GM18505 (cell line): ENCODE results near the gene COMMD4.
A peak's percentile ranks its signal among the peaks of the same experiment; 100 is the strongest.
"Not testable (repeated sequence)": the region's sequence is repeated elsewhere in the genome, so short reads cannot be mapped to it uniquely, and the experiment has no call there.

Source experiments
- ATAC-seq: cut with Tn5 transposase; IDR thresholded peaks from one replicate; pipeline ENCODE4 v1.9.1; 2021; ENCODE audit not compliant: unreplicated experiment
- POLR2A ChIP-seq: IDR thresholded peaks from 4 replicates; pipeline ENCODE4 v1.6.1; 2011; ENCODE audit warnings: borderline replicate concordance; ENCODE audit not compliant: insufficient read depth, insufficient read length; ENCODE audit errors: extremely low read depth

Gene COMMD4

GRCh38 chr15:75367406-75367912, 31.6 kb downstream of the COMMD4 start:
- ATAC-seq, result no peak
- no peak for TF ChIP-seq POLR2A

- peak; percentile 87 for ATAC-seq
- peak; percentile 98 for TF ChIP-seq POLR2A
Measured at GRCh38 chr15:75367913-75368688, 32.2 kb downstream of the COMMD4 start, which contains the start of gene MAN2C1. Gene MAN2C1, minus strand, starts transcription at chr15:75368607. Its CDS starts 24 bp downstream, at chr15:75368583.

GRCh38 chr15:75368689-75369239, 32.9 kb downstream of the COMMD4 start:
- ATAC-seq, result peak; percentile 5

DNA sequence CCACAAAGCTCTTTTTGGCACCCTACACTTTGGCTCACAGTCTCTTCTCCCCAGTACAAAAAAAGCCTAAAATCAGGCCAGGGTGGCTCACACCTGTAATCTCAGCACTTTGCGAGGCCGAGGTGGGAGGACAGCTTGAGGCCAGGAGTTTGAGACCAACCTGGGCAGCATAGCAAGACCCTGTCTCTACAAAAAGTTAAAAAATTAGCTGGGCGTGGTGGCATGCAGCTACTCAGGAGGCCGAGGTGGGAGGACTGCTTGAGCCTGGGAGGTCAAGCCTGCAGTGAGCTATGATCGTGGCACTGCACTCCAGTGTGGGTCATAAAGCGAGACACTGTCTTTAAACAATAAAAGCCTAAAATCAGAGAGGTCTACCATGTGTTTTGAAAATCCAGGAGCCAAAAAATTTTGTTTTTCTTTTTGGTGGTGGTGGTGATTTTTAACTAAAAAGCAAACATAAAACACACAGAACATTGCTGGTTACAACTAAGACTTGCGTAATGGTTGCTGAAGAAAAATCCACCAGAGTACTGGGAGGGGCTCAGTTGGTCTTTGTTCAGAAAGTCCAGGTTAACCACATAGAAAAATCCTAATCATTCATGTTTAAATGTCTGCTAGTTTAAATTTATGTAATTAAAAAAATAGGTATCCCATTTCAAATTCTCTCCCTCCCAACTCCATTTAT, 34.2 kb downstream of the COMMD4 start:
- ATAC-seq, result no peak

More at GRCh38 chr15:75368689-75369239, 32.9 kb downstream of the COMMD4 start:
- TF ChIP-seq POLR2A, result no peak

GRCh38 chr15:75371486-75371885, 35.6 kb downstream of the COMMD4 start:
- no peak for TF ChIP-seq POLR2A
- ATAC-seq, result no peak

More for the DNA sequence above, 34.2 kb downstream of the COMMD4 start:
- TF ChIP-seq POLR2A, result no peak

- TF ChIP-seq POLR2A, result no peak
- ATAC-seq, result no peak
Measured at GRCh38 chr15:75371901-75372688, 36.2 kb downstream of the COMMD4 start.

GRCh38 chr15:75380773-75381172, 44.9 kb downstream of the COMMD4 start:
- no peak for TF ChIP-seq POLR2A

GRCh38 chr15:75383986-75384385, 48.1 kb downstream of the COMMD4 start:
- ATAC-seq, result not testable (repeated sequence)

More at GRCh38 chr15:75380773-75381172, 44.9 kb downstream of the COMMD4 start:
- ATAC-seq, result no peak
